Fibroblast of lung (primary cell): ENCODE measurements around the gene RNASE12. TPM values are rescaled to one million over a fixed set of nuclear protein-coding genes. Genes with fewer than 3 reads are reported as not detected.

Experiments
- DNase-seq, 2 donors: peaks; one replicate each; pipeline versions ENCODE4 v3.0.0 to v3.0.0-alpha.2; 2010; ENCODE audit warnings: low read depth in 2 of 2
- H2AFZ ChIP-seq: 2 replicates; pipeline ENCODE4 v1.5.1; 2012; ENCODE audit warnings: low read length, control low read depth, inconsistent platforms
- H3K27ac ChIP-seq: 2 replicates; pipeline ENCODE4 v1.5.1; 2011; ENCODE audit warnings: low read length, control low read depth; ENCODE audit not compliant: insufficient read depth
- H3K27me3 ChIP-seq: 2 replicates; pipeline ENCODE4 v1.5.1; 2011; ENCODE audit warnings: mild to moderate bottlenecking, low read length; ENCODE audit not compliant: control insufficient read depth, insufficient read depth
- H3K36me3 ChIP-seq: 2 replicates; pipeline ENCODE4 v1.5.1; 2011; ENCODE audit warnings: low read length; ENCODE audit not compliant: control insufficient read depth, insufficient read depth
- H3K4me1 ChIP-seq: 2 replicates; pipeline ENCODE4 v1.5.1; 2011; ENCODE audit warnings: low read length; ENCODE audit not compliant: control insufficient read depth, insufficient read depth; ENCODE audit errors: extremely low read depth
- H3K4me2 ChIP-seq: 2 replicates; pipeline ENCODE4 v1.5.1; 2011; ENCODE audit warnings: low read length, control low read depth; ENCODE audit not compliant: insufficient read depth; ENCODE audit errors: extremely low read depth
- H3K4me3 ChIP-seq, 4 experiments: fragments of 200-600 bp in 1 of 4; sonication (generic) in 1 of 4; replicated peaks in 1 of 4; 2 replicates each; pipeline ENCODE4 v1.5.1; 2011 to 2016; ENCODE audit warnings: low read length in 4 of 4, low read depth in 3 of 4, mild to moderate bottlenecking in 3 of 4, control low read depth in 2 of 4, inconsistent platforms in 1 of 4, mixed read lengths in 1 of 4; ENCODE audit not compliant: insufficient read depth in 1 of 4; ENCODE audit errors: control extremely low read depth in 1 of 4
- H3K79me2 ChIP-seq: 2 replicates; pipeline ENCODE4 v1.5.1; 2012; ENCODE audit warnings: mild to moderate bottlenecking, low read length, inconsistent platforms; ENCODE audit not compliant: control insufficient read depth, insufficient read depth
- H3K9ac ChIP-seq: 2 replicates; pipeline ENCODE4 v1.5.1; 2011; ENCODE audit warnings: mild to moderate bottlenecking, low read length, control low read depth; ENCODE audit not compliant: insufficient read depth
- H3K9me3 ChIP-seq: 2 replicates; pipeline ENCODE4 v1.5.1; 2012; ENCODE audit warnings: low read depth, low read length; ENCODE audit not compliant: control insufficient read depth, insufficient read depth
- H4K20me1 ChIP-seq: 2 replicates; pipeline ENCODE4 v1.5.1; 2011; ENCODE audit warnings: low read length; ENCODE audit not compliant: control insufficient read depth, insufficient read depth; ENCODE audit errors: extremely low read depth
- EZH2 ChIP-seq: IDR thresholded peaks from 2 replicates; pipeline ENCODE4 v1.5.1; 2012; ENCODE audit warnings: low read length, control low read depth, mild to moderate bottlenecking; ENCODE audit errors: missing control alignments
- polyA plus RNA-seq, 2 donors: library from polyadenylated mRNA; depleted of rRNA in 1 of 2; stranded (reverse) in 1 of 2; unstranded in 1 of 2; fragments of >200 nt; gene quantifications; 2 replicates each; pipeline ENCODE4 v1.2.1, GENCODE V29; 2011 to 2012; ENCODE audit warnings: missing spikeins in 1 of 2
- total RNA-seq: library from RNA; depleted of rRNA; stranded (reverse); fragments of >200 nt; gene quantifications from 2 replicates; pipeline ENCODE4 v1.2.1, GENCODE V29; 2014
- TF ChIP-seq, protein P1 (sequence below), 2 donors: IDR thresholded peaks in 1 of 2; conservative IDR thresholded peaks in 1 of 2; 1 replicate in 1 of 2; 2 replicates in 1 of 2; pipeline ENCODE4 v1.5.1; 2011 to 2012; ENCODE audit warnings: low read length in 2 of 2, control low read depth in 1 of 2, inconsistent platforms in 1 of 2, low read depth in 1 of 2, mild to moderate bottlenecking in 1 of 2

Gene RNASE12
- total and polyA plus RNA-seq, 2 donors (not counting 1 experiment from before 2014, with no cell fraction given) = not detected

DNA sequence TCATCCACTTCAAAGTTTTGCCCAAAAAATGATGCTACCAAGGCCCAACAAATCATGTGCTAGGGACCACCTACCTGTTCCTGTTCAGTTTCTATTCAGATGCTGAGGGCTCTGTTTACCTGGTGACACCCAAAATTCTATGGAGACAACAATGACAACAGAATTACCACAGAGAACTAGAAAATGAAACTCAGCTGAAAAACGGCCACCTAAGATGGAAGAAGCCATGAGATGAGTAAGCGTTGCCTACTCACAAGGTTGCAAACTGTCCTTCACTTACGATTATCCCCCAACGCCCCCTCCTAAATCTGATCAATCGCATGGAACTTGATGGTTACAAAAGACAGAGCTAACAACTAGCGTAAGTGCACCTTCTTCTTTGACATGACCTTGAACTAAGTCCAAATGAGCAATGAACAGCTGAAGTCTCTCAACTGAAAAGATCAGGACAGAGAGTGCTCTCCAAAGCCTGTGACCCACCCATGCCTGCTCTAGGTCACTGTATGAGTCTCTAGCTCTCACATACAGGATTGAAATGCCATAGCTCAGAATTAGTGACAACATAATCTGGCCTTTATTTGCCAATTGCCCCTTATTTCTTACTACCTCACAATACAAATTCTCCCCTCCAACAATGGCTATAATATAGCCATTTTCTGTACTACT, 3.6 kb downstream of the RNASE12 start, which contains the start of gene RNASE11:
Gene RNASE11, minus strand, starts transcription at position 513 of the 666 bp plus-strand sequence.
- no peak within 1 kb of the TSS for H3K4me2 ChIP-seq
- H3K79me2 ChIP-seq = no peaks in the 10 kb centered on the region
- H4K20me1 ChIP-seq = no peaks in the 10 kb centered on the region
- H3K27ac ChIP-seq = no peak within 1 kb of the TSS
- TF ChIP-seq EZH2 = no peak
- TF ChIP-seq, protein P1, sequence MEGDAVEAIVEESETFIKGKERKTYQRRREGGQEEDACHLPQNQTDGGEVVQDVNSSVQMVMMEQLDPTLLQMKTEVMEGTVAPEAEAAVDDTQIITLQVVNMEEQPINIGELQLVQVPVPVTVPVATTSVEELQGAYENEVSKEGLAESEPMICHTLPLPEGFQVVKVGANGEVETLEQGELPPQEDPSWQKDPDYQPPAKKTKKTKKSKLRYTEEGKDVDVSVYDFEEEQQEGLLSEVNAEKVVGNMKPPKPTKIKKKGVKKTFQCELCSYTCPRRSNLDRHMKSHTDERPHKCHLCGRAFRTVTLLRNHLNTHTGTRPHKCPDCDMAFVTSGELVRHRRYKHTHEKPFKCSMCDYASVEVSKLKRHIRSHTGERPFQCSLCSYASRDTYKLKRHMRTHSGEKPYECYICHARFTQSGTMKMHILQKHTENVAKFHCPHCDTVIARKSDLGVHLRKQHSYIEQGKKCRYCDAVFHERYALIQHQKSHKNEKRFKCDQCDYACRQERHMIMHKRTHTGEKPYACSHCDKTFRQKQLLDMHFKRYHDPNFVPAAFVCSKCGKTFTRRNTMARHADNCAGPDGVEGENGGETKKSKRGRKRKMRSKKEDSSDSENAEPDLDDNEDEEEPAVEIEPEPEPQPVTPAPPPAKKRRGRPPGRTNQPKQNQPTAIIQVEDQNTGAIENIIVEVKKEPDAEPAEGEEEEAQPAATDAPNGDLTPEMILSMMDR (conservative IDR thresholded peaks at IDR 0.05 in 1 of 2, IDR thresholded peaks at IDR 0.05 in 1 of 2; ENCODE audit: low read depth in 1 of 2, low read length in 2 of 2) = no peak
- H2AFZ ChIP-seq = no peak within 1 kb of the TSS
- no peaks in the 10 kb centered on the region for H3K9me3 ChIP-seq
- H3K4me1 ChIP-seq = no peaks in the 10 kb centered on the region
- H3K4me3 ChIP-seq = no peak within 1 kb of the TSS
- no peak within 1 kb of the TSS for H3K9ac ChIP-seq
- peaks cover 4% of the 10 kb centered on the region for H3K27me3 ChIP-seq
- DNase-seq = no peak
- no peaks in the 10 kb centered on the region for H3K36me3 ChIP-seq

GRCh38 chr14:20583908-20584307, 7.3 kb downstream of the RNASE12 start:
- Histone ChIP-seq H3K36me3 (no peaks in the 10 kb centered on the region), H3K27me3 (peaks cover 4% of the 10 kb centered on the region), H3K9me3 (no peaks in the 10 kb centered on the region), H3K27ac (no peak overlapping the region), H3K79me2 (no peaks in the 10 kb centered on the region), H3K4me1 (no peaks in the 10 kb centered on the region), H4K20me1 (no peaks in the 10 kb centered on the region), H2AFZ (no peak overlapping the region), H3K4me3 (no peak overlapping the region), H3K9ac (no peak overlapping the region), H3K4me2 (no peak overlapping the region)
- DNase-seq = no peak
- no peak for TF ChIP-seq EZH2
- TF ChIP-seq, protein P1 (conservative IDR thresholded peaks at IDR 0.05 in 1 of 2, IDR thresholded peaks at IDR 0.05 in 1 of 2; ENCODE audit: low read depth in 1 of 2, low read length in 2 of 2) = no peak

DNA sequence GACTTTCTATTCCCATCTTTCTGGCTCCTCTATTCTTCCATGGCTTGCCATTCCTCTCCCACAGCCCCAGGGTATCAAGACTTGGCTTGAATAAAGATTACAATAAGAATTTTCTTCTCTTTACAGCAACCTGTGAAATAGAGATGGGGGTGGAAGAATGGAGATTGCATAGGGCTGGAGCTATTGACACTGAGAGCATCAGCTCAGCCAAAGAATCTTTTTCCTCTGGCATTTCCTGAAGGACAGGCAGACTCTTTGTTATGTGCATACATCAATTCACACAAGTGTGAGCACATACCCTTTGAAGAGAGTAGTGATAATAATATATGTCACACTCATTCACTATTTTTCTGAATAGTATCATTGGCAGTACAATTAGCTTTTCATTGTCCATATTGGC, 8.0 kb downstream of the RNASE12 start:
- Histone ChIP-seq H3K9me3 (no peaks in the 10 kb centered on the region), H3K27me3 (peaks cover 4% of the 10 kb centered on the region), H2AFZ (no peak overlapping the region), H3K27ac (no peak overlapping the region), H3K4me2 (no peak overlapping the region), H3K9ac (no peak overlapping the region), H3K36me3 (no peaks in the 10 kb centered on the region), H3K79me2 (no peaks in the 10 kb centered on the region), H3K4me1 (no peaks in the 10 kb centered on the region), H3K4me3 (no peak overlapping the region), H4K20me1 (no peaks in the 10 kb centered on the region)
- DNase-seq = no peak
- no peak for TF ChIP-seq EZH2
- TF ChIP-seq, protein P1 (conservative IDR thresholded peaks at IDR 0.05 in 1 of 2, IDR thresholded peaks at IDR 0.05 in 1 of 2; ENCODE audit: low read depth in 1 of 2, low read length in 2 of 2) = no peak
